HepG2 (cell line): Measurements from ENCODE around the gene TCF7L2.

ENCODE experiments used
- CAMTA2 ChIP-seq: sonication (generic); formaldehyde crosslinking; IDR thresholded peaks from 2 replicates; pipeline ENCODE4 v1.4.0; 2020; ENCODE audit warnings: mild to moderate bottlenecking, missing genetic modification reagents, borderline replicate concordance
- HDAC6 ChIP-seq: fragments of 200-600 bp; sonication (generic); IDR thresholded peaks from 2 replicates; pipeline ENCODE4 v1.7.0; 2017; ENCODE audit warnings: mild to moderate bottlenecking, antibody characterized with exemption, low read length, low read depth
- KAT2B ChIP-seq: fragments of 150-350 bp; IDR thresholded peaks from 2 replicates; pipeline ENCODE4 v1.6.1; 2014; ENCODE audit warnings: low read depth, low read length, borderline replicate concordance
- NR2C2 ChIP-seq: sonication (generic); formaldehyde crosslinking; IDR thresholded peaks from 2 replicates; pipeline ENCODE4 v1.4.0; 2020; ENCODE audit warnings: missing genetic modification reagents, mild to moderate bottlenecking, moderate library complexity, borderline replicate concordance
- NR3C1 ChIP-seq: sonication (generic); formaldehyde crosslinking; IDR thresholded peaks from 2 replicates; pipeline ENCODE4 v1.4.0; 2020; ENCODE audit warnings: missing genetic modification reagents
- POLR2AphosphoS5 ChIP-seq: IDR thresholded peaks from 2 replicates; pipeline ENCODE4 v1.6.1; 2012; ENCODE audit warnings: low read depth, low read length
- RAD21 ChIP-seq: fragments of 450-650 bp; formaldehyde crosslinking; IDR thresholded peaks from 2 replicates; pipeline ENCODE4 v1.5.0; 2020; ENCODE audit warnings: mild to moderate bottlenecking
- TCF7 ChIP-seq: sonication (generic); IDR thresholded peaks from 2 replicates; pipeline ENCODE4 v1.6.1; 2016; ENCODE audit warnings: antibody characterized with exemption, low read depth
- ZBTB8A ChIP-seq: sonication (generic); formaldehyde crosslinking; IDR thresholded peaks from 2 replicates; pipeline ENCODE4 v1.4.0; 2020; ENCODE audit warnings: mild to moderate bottlenecking, low read depth, missing genetic modification reagents, borderline replicate concordance
- ZSCAN29 ChIP-seq: sonication (generic); formaldehyde crosslinking; conservative IDR thresholded peaks from 2 replicates; pipeline ENCODE4 v1.4.0; 2020; ENCODE audit warnings: mild to moderate bottlenecking, missing genetic modification reagents
- TF ChIP-seq, protein P1 (sequence below): sonication (generic); formaldehyde crosslinking; IDR thresholded peaks from 2 replicates; pipeline ENCODE4 v1.5.0; 2020; ENCODE audit warnings: mild to moderate bottlenecking, missing genetic modification reagents, moderate library complexity
- TF ChIP-seq, protein P2 (sequence below): sonication (generic); formaldehyde crosslinking; IDR thresholded peaks from 2 replicates; pipeline ENCODE4 v1.4.0; 2020; ENCODE audit warnings: mild to moderate bottlenecking, missing genetic modification reagents

DNA sequence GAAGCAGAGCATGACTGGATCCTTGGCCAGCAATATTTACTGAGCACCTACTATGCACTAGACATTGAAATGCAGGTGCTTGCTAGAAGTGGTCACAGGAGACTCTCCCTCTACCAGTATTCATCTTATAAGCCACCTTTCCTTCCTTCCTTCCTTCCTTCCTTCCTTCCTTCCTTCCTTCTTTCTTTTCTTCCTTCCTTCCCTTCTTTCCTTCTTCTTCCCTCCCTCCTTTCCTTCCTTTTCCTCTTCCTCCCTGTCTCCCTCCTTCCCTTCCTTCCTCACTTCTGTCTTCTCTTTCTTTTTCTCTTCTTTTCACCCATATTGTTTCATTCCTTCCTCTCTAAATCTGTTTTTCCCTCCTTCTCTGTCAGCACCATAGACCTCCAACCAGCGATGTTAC, 47.3 kb upstream of the TCF7L2 start:
- no peak for TF ChIP-seq NR3C1 (CRISPR knock-in tag)
- TF ChIP-seq, protein P1, sequence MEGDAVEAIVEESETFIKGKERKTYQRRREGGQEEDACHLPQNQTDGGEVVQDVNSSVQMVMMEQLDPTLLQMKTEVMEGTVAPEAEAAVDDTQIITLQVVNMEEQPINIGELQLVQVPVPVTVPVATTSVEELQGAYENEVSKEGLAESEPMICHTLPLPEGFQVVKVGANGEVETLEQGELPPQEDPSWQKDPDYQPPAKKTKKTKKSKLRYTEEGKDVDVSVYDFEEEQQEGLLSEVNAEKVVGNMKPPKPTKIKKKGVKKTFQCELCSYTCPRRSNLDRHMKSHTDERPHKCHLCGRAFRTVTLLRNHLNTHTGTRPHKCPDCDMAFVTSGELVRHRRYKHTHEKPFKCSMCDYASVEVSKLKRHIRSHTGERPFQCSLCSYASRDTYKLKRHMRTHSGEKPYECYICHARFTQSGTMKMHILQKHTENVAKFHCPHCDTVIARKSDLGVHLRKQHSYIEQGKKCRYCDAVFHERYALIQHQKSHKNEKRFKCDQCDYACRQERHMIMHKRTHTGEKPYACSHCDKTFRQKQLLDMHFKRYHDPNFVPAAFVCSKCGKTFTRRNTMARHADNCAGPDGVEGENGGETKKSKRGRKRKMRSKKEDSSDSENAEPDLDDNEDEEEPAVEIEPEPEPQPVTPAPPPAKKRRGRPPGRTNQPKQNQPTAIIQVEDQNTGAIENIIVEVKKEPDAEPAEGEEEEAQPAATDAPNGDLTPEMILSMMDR (CRISPR knock-in tag), result no peak
- no peak for TF ChIP-seq RAD21 (CRISPR knock-in tag)
- no peak for TF ChIP-seq TCF7
- TF ChIP-seq CAMTA2 (CRISPR knock-in tag), result no peak
- no peak for TF ChIP-seq HDAC6
- TF ChIP-seq KAT2B, result no peak
- TF ChIP-seq, protein P2, sequence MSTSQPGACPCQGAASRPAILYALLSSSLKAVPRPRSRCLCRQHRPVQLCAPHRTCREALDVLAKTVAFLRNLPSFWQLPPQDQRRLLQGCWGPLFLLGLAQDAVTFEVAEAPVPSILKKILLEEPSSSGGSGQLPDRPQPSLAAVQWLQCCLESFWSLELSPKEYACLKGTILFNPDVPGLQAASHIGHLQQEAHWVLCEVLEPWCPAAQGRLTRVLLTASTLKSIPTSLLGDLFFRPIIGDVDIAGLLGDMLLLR, result no peak
- no peak for TF ChIP-seq ZBTB8A (CRISPR knock-in tag)
- no peak for TF ChIP-seq ZSCAN29 (CRISPR knock-in tag)
- TF ChIP-seq NR2C2 (CRISPR knock-in tag), result no peak
- TF ChIP-seq POLR2AphosphoS5, result no peak
